Smooth muscle cell (in vitro differentiated cells): ENCODE data around the gene GOLGA7B. TPM values are rescaled to one million over a fixed set of nuclear protein-coding genes. Genes with fewer than 3 reads are reported as not detected.

ENCODE experiments used
- DNase-seq: peaks from one replicate; lab custom pipeline; 2025; ENCODE audit not compliant: unreplicated experiment; lab: John Stamatoyannopoulos, UW
- H2AFZ ChIP-seq: fragments of 200-600 bp; sonication (generic); 2 replicates; pipeline ENCODE4 v1.6.0; 2016; ENCODE audit warnings: antibody characterized with exemption, low read depth, mild to moderate bottlenecking
- H3F3A ChIP-seq: fragments of 200-600 bp; sonication (generic); 2 replicates; pipeline ENCODE4 v1.6.0; 2017; ENCODE audit warnings: antibody characterized with exemption, low read depth
- H3K27ac ChIP-seq: fragments of 200-600 bp; sonication (generic); 2 replicates; pipeline ENCODE4 v1.5.1; 2016; ENCODE audit warnings: low read depth, mild to moderate bottlenecking
- H3K27me3 ChIP-seq: fragments of 200-600 bp; sonication (generic); 2 replicates; pipeline ENCODE4 v1.6.1; 2016; ENCODE audit warnings: low read depth, mild to moderate bottlenecking
- H3K36me3 ChIP-seq: fragments of 200-600 bp; sonication (generic); 2 replicates; pipeline ENCODE4 v1.5.1; 2016; ENCODE audit warnings: low read depth
- H3K4me1 ChIP-seq: fragments of 200-600 bp; sonication (generic); 2 replicates; pipeline ENCODE4 v1.5.1; 2016; ENCODE audit warnings: low read depth
- H3K4me2 ChIP-seq: fragments of 200-600 bp; sonication (generic); 2 replicates; pipeline ENCODE4 v1.6.0; 2016; ENCODE audit warnings: mild to moderate bottlenecking
- H3K4me3 ChIP-seq: fragments of 200-600 bp; sonication (generic); 2 replicates; pipeline ENCODE4 v1.5.1; 2016; ENCODE audit warnings: mild to moderate bottlenecking
- H3K79me2 ChIP-seq: fragments of 200-600 bp; sonication (generic); 2 replicates; pipeline ENCODE4 v1.6.0; 2016; ENCODE audit warnings: low read depth, mild to moderate bottlenecking
- H3K9ac ChIP-seq: fragments of 200-600 bp; sonication (generic); 2 replicates; pipeline ENCODE4 v1.6.0; 2016; ENCODE audit warnings: low read depth
- H3K9me3 ChIP-seq: fragments of 200-600 bp; sonication (generic); replicated peaks from 2 replicates; pipeline ENCODE4 v1.5.1; 2016; ENCODE audit warnings: low read depth
- H4K20me1 ChIP-seq: fragments of 200-600 bp; sonication (generic); 2 replicates; pipeline ENCODE4 v1.6.0; 2016; ENCODE audit warnings: low read depth
- CTCF ChIP-seq: fragments of 200-600 bp; sonication (generic); IDR thresholded peaks from 2 replicates; pipeline ENCODE4 v1.5.1; 2017; ENCODE audit warnings: borderline replicate concordance, mild to moderate bottlenecking, antibody characterized with exemption; ENCODE audit not compliant: insufficient read depth, poor library complexity, severe bottlenecking
- WGBS: methylation state at CpG from one replicate; pipeline ENCODE4 v1.1.7; 2016; ENCODE audit warnings: low lambda C conversion rate; 5-methylcytosine and 5-hydroxymethylcytosine counted together
- polyA plus RNA-seq: library from polyadenylated mRNA; unstranded; fragments of >200 nt; fragmentation: Nextera tagmentation; extraction: Ambion mirVana; gene quantifications from 2 replicates; pipeline ENCODE4 v1.2.1, GENCODE V29; 2016
- total RNA-seq: library from RNA; depleted of rRNA; stranded (reverse); fragments of >200 nt; gene quantifications from 2 replicates; pipeline ENCODE4 v1.2.3, GENCODE V29; 2014

Gene GOLGA7B
- total and polyA plus RNA-seq, 2 experiments from 2014 or later = not detected

DNA sequence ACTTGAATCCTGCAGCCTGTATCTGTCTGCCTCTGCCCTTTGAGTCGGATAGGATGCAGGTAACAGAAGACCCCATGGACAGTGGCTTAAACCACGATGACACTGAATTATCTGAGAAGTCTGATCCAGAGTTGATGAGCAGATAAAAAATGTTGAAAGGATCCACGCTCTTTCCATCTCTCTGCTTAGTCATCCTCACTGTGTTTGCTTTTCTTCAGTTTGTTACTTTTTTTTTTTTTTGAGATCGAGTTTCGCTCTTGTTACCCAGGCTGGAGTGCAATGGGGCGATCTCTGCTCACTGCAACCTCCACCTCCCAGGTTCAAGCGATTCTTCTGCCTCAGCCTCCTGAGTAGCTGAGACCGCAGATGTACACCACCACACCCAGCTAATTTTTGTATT is 36.9 kb upstream of the GOLGA7B start:
- H3K79me2 ChIP-seq = no peaks in the 10 kb centered on the region
- H4K20me1 ChIP-seq = no peaks in the 10 kb centered on the region
- H3K36me3 ChIP-seq = no peaks in the 10 kb centered on the region
- H3K9ac ChIP-seq = no peak overlapping the region
- no peak for TF ChIP-seq CTCF
- H3K4me2 ChIP-seq = no peak overlapping the region
- WGBS = 75% methylated on average over 8 of the region's 8 CpGs
- H3K27ac ChIP-seq = no peak overlapping the region
- H3K27me3 ChIP-seq = no peaks in the 10 kb centered on the region
- no peaks in the 10 kb centered on the region for H3K4me1 ChIP-seq
- DNase-seq = no peak
- H3K4me3 ChIP-seq = no peak overlapping the region
- no peak overlapping the region for H2AFZ ChIP-seq
- no peaks in the 10 kb centered on the region for H3F3A ChIP-seq
- H3K9me3 ChIP-seq = no peaks in the 10 kb centered on the region

DNA sequence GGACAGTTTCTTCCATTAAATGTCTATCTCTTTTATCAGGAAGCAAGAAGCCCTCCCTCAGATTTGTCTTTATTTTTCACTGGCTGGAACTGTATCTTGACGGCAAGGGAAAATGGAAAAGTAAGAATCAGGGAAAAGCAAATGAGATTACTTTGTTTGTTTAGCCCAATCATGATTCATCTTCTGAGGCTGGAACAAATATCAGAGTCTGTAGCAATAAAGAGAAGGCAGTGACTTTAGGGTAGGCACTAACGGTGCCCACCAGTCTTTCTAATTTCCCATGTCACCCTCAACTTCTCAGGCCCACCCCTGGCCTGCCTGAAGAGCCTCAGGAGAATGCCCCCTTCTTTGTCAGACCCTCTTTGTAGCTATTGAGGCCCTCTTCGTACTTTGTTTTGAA is 36.3 kb upstream of the GOLGA7B start:
- H3F3A ChIP-seq = no peaks in the 10 kb centered on the region
- H3K4me1 ChIP-seq = no peaks in the 10 kb centered on the region
- DNase-seq = no peak
- no peaks in the 10 kb centered on the region for H3K27me3 ChIP-seq
- no peak overlapping the region for H3K27ac ChIP-seq
- H4K20me1 ChIP-seq = no peaks in the 10 kb centered on the region
- TF ChIP-seq CTCF = no peak
- H3K79me2 ChIP-seq = no peaks in the 10 kb centered on the region
- no peak overlapping the region for H3K4me2 ChIP-seq
- H3K9ac ChIP-seq = no peak overlapping the region
- H3K9me3 ChIP-seq = no peaks in the 10 kb centered on the region
- no peaks in the 10 kb centered on the region for H3K36me3 ChIP-seq
- no peak overlapping the region for H3K4me3 ChIP-seq
- WGBS = 59% methylated on average over 3 of the region's 3 CpGs
- H2AFZ ChIP-seq = no peak overlapping the region

DNA sequence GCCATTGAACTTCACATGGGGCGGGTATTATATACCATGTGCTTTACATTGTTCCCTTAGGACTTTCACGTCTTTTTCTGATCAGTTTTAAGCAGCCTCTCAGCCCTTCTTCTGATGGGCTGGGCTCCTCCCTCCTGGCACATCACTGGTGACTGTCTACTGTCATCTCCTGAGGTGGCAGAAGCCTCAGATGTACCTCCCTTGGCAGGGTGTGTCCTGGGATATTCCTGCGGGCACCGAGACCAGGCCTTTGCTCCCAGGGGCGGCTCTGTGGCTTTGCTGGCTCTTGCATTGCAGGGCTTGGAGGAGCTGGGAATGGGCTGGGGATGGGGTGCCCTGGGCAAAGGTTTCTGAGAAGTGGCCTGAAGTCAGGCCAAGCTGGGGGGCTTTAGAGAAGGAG is 34.6 kb upstream of the GOLGA7B start:
- no peaks in the 10 kb centered on the region for H3K27me3 ChIP-seq
- no peak overlapping the region for H3K4me3 ChIP-seq
- H3K79me2 ChIP-seq = no peaks in the 10 kb centered on the region

More for the DNA sequence above, 34.6 kb upstream of the GOLGA7B start:
- Histone ChIP-seq H4K20me1 (no peaks in the 10 kb centered on the region), H3K27ac (no peak overlapping the region), H3K36me3 (no peaks in the 10 kb centered on the region), H2AFZ (no peak overlapping the region), H3K4me2 (no peak overlapping the region), H3K9me3 (no peaks in the 10 kb centered on the region), H3K9ac (no peak overlapping the region), H3K4me1 (no peaks in the 10 kb centered on the region), H3F3A (no peaks in the 10 kb centered on the region)
- 92% methylated on average over 5 of the region's 5 CpGs for WGBS
- TF ChIP-seq CTCF = no peak
- no peak for DNase-seq
